Breast epithelium (tissue), 3 donors: ENCODE measurements around the gene CHN2.

Source experiments
- CTCF ChIP-seq, 3 donors: fragments of 450-650 bp; IDR thresholded peaks; one replicate each; pipeline ENCODE4 v1.5.1; 2016 to 2017; ENCODE audit warnings: antibody characterized with exemption in 3 of 3, mild to moderate bottlenecking in 3 of 3, moderate library complexity in 3 of 3
- POLR2AphosphoS5 ChIP-seq, 3 donors: sonication (generic); formaldehyde crosslinking; IDR thresholded peaks; one replicate each; pipeline ENCODE4 v1.6.1; 2017; ENCODE audit warnings: antibody characterized with exemption in 3 of 3

GRCh38 chr7:29518616-29519015 is 324.0 kb downstream of the CHN2 start:
- TF ChIP-seq POLR2AphosphoS5 (IDR thresholded peaks at IDR 0.05) (no peak), CTCF (IDR thresholded peaks at IDR 0.05) (no peak)
